ENCODE measurements around the gene ATRNL1. TPM values are rescaled to one million over a fixed set of nuclear protein-coding genes. Genes with fewer than 3 reads are reported as not detected.

ATRNL1 gene
- total and polyA plus RNA-seq, 4 donors, result 0.40 to 26.9 (median 5.3) TPM

DNA sequence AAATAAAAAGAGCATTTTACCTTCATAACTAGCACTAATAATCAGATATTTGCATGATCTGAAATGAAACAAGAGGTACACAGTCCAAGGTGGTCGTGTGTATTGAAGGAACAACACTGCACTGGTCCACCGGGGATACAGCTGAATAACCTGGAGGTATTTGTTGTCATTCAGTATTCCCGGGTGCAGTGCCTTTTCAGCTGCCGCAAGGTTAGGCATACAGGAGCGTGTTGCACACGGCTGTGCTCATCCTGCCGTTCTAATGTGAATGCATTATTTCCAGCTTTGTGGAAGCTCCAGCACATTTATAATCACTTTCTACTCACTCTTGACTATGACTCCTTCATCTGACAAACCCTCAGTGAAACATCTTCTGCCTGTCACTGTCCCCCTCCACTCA, 802.0 kb downstream of the ATRNL1 start:
- Histone ChIP-seq H3K27me3 (ENCODE audit: control insufficient read depth in 4 of 4, insufficient read depth in 4 of 4, low read length in 3 of 4) (no peaks in the 10 kb centered on the region), H3K9me3 (ENCODE audit: control insufficient read depth in 4 of 4, low read length in 3 of 4) (no peaks in the 10 kb centered on the region), H3K27ac (ENCODE audit: low read depth in 1 of 2, low read length in 2 of 2) (no peak overlapping the region), H3K36me3 (ENCODE audit: control insufficient read depth in 4 of 4, insufficient read depth in 3 of 4, low read depth in 1 of 4, low read length in 3 of 4) (no peaks in the 10 kb centered on the region), H3K4me3 (ENCODE audit: low read depth in 1 of 3, low read length in 3 of 3) (no peak overlapping the region), H3K9ac (ENCODE audit: low read depth in 1 of 2, low read length in 2 of 2) (no peak overlapping the region), H3K4me1 (ENCODE audit: control insufficient read depth in 4 of 4, insufficient read depth in 4 of 4, low read length in 3 of 4) (no peaks in the 10 kb centered on the region)
- WGBS, result 87% methylated on average over 7 of the region's 7 CpGs
- no peak for DNase-seq (ENCODE audit: low spot score)
- no peak for TF ChIP-seq SP1 (IDR thresholded peaks at IDR 0.05)
- TF ChIP-seq RXRA (IDR thresholded peaks at IDR 0.05), result no peak
- TF ChIP-seq, protein P1, sequence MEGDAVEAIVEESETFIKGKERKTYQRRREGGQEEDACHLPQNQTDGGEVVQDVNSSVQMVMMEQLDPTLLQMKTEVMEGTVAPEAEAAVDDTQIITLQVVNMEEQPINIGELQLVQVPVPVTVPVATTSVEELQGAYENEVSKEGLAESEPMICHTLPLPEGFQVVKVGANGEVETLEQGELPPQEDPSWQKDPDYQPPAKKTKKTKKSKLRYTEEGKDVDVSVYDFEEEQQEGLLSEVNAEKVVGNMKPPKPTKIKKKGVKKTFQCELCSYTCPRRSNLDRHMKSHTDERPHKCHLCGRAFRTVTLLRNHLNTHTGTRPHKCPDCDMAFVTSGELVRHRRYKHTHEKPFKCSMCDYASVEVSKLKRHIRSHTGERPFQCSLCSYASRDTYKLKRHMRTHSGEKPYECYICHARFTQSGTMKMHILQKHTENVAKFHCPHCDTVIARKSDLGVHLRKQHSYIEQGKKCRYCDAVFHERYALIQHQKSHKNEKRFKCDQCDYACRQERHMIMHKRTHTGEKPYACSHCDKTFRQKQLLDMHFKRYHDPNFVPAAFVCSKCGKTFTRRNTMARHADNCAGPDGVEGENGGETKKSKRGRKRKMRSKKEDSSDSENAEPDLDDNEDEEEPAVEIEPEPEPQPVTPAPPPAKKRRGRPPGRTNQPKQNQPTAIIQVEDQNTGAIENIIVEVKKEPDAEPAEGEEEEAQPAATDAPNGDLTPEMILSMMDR (IDR thresholded peaks at IDR 0.05; ENCODE audit: low read depth, low read length, missing input control), result no peak
- no peak for TF ChIP-seq HNF4A (conservative IDR thresholded peaks at IDR 0.05)
- TF ChIP-seq, protein P2, sequence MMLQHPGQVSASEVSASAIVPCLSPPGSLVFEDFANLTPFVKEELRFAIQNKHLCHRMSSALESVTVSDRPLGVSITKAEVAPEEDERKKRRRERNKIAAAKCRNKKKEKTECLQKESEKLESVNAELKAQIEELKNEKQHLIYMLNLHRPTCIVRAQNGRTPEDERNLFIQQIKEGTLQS (IDR thresholded peaks at IDR 0.05), result no peak
- TF ChIP-seq EGR1 (IDR thresholded peaks at IDR 0.05; ENCODE audit: low read depth in 2 of 2), result no peak
- no peak for TF ChIP-seq FOXA1 (IDR thresholded peaks at IDR 0.05)
- TF ChIP-seq YY1 (IDR thresholded peaks at IDR 0.05), result no peak
- no peak for TF ChIP-seq RAD21 (IDR thresholded peaks at IDR 0.05)
- TF ChIP-seq, protein P3, sequence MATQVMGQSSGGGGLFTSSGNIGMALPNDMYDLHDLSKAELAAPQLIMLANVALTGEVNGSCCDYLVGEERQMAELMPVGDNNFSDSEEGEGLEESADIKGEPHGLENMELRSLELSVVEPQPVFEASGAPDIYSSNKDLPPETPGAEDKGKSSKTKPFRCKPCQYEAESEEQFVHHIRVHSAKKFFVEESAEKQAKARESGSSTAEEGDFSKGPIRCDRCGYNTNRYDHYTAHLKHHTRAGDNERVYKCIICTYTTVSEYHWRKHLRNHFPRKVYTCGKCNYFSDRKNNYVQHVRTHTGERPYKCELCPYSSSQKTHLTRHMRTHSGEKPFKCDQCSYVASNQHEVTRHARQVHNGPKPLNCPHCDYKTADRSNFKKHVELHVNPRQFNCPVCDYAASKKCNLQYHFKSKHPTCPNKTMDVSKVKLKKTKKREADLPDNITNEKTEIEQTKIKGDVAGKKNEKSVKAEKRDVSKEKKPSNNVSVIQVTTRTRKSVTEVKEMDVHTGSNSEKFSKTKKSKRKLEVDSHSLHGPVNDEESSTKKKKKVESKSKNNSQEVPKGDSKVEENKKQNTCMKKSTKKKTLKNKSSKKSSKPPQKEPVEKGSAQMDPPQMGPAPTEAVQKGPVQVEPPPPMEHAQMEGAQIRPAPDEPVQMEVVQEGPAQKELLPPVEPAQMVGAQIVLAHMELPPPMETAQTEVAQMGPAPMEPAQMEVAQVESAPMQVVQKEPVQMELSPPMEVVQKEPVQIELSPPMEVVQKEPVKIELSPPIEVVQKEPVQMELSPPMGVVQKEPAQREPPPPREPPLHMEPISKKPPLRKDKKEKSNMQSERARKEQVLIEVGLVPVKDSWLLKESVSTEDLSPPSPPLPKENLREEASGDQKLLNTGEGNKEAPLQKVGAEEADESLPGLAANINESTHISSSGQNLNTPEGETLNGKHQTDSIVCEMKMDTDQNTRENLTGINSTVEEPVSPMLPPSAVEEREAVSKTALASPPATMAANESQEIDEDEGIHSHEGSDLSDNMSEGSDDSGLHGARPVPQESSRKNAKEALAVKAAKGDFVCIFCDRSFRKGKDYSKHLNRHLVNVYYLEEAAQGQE (IDR thresholded peaks at IDR 0.05), result no peak
- no peak for TF ChIP-seq JUND (IDR thresholded peaks at IDR 0.05)
- no peak for TF ChIP-seq NR2F2 (IDR thresholded peaks at IDR 0.05)
- TF ChIP-seq, protein P4, sequence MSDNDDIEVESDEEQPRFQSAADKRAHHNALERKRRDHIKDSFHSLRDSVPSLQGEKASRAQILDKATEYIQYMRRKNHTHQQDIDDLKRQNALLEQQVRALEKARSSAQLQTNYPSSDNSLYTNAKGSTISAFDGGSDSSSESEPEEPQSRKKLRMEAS (IDR thresholded peaks at IDR 0.05), result no peak
- TF ChIP-seq GABPA (IDR thresholded peaks at IDR 0.05 in 1 of 2, conservative IDR thresholded peaks at IDR 0.05 in 1 of 2), result no peak

DNA sequence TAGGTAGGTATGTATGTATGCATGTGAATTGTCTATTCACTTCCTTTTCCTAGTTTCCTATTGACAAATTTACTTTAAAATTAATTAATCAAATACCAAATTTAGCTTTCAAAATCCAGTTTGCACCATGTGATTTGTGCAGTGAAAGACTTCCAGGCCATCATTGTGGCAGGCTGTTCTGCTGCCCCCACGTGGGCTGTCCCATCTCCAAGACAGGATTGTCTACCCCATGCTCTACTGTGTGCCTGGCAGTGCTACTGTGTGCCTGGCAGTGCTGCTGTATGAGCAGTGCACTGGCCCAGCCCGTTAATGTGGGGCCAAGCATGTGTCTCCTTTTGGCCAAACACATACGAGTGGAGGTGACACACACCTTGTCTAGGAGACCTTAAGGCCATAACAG, 805.1 kb downstream of the ATRNL1 start:
- Histone ChIP-seq H3K9me3 (ENCODE audit: control insufficient read depth in 4 of 4, low read length in 3 of 4) (no peaks in the 10 kb centered on the region), H3K27me3 (ENCODE audit: control insufficient read depth in 4 of 4, insufficient read depth in 4 of 4, low read length in 3 of 4) (no peaks in the 10 kb centered on the region), H3K4me3 (ENCODE audit: low read depth in 1 of 3, low read length in 3 of 3) (no peak overlapping the region), H3K4me1 (ENCODE audit: control insufficient read depth in 4 of 4, insufficient read depth in 4 of 4, low read length in 3 of 4) (no peaks in the 10 kb centered on the region), H3K27ac (ENCODE audit: low read depth in 1 of 2, low read length in 2 of 2) (no peak overlapping the region), H3K9ac (ENCODE audit: low read depth in 1 of 2, low read length in 2 of 2) (no peak overlapping the region), H3K36me3 (ENCODE audit: control insufficient read depth in 4 of 4, insufficient read depth in 3 of 4, low read depth in 1 of 4, low read length in 3 of 4) (no peaks in the 10 kb centered on the region)
- no peak for DNase-seq (ENCODE audit: low spot score)
- WGBS, result 84% methylated on average over 3 of the region's 3 CpGs
- TF ChIP-seq SP1 (IDR thresholded peaks at IDR 0.05) (no peak), FOXA2 (IDR thresholded peaks at IDR 0.05) (no peak), EGR1 (IDR thresholded peaks at IDR 0.05; ENCODE audit: low read depth in 2 of 2) (no peak), GABPA (IDR thresholded peaks at IDR 0.05 in 1 of 2, conservative IDR thresholded peaks at IDR 0.05 in 1 of 2) (no peak), YY1 (IDR thresholded peaks at IDR 0.05) (no peak), RAD21 (IDR thresholded peaks at IDR 0.05) (no peak), JUND (IDR thresholded peaks at IDR 0.05) (no peak), HNF4G (IDR thresholded peaks at IDR 0.05) (no peak), NR2F2 (IDR thresholded peaks at IDR 0.05) (no peak), RXRA (IDR thresholded peaks at IDR 0.05) (no peak)
- TF ChIP-seq, protein P4 (IDR thresholded peaks at IDR 0.05), result no peak
- TF ChIP-seq, protein P1 (IDR thresholded peaks at IDR 0.05; ENCODE audit: low read depth, low read length, missing input control), result no peak
- TF ChIP-seq, protein P2 (IDR thresholded peaks at IDR 0.05), result no peak
- TF ChIP-seq, protein P3 (IDR thresholded peaks at IDR 0.05), result no peak

Data from liver (tissue), 9 donors.